Fibroblast of skin of left quadriceps (primary cell): ENCODE measurements around the gene TICAM2.

Experiments used
- DNase-seq, 2 experiments: peaks; one replicate each; pipeline ENCODE4 v3.0.0-alpha.2; 2013; ENCODE audit warnings: low read depth in 2 of 2

Gene TICAM2

GRCh38 chr5:115531787-115532367 lies 70.4 kb downstream of the TICAM2 start:
- DNase-seq: no peak

- DNase-seq: no peak
These were observed 70.9 kb downstream of the TICAM2 start for GRCh38 chr5:115531380-115531779.

- no peak for DNase-seq
These were observed 71.9 kb downstream of the TICAM2 start for GRCh38 chr5:115530426-115530825.
